NCI-H2196 (cell line): Measurements from ENCODE around the gene NOS2.
A peak's percentile ranks its signal among the peaks of the same experiment; 100 is the strongest.
"Not testable (repeated sequence)": the region's sequence is repeated elsewhere in the genome, so short reads cannot be mapped to it uniquely, and the experiment has no call there.

ENCODE experiments used
- DNase-seq: peaks from one replicate; lab custom pipeline; 2025; ENCODE audit not compliant: unreplicated experiment; lab: John Stamatoyannopoulos, UW

Gene NOS2

DNA sequence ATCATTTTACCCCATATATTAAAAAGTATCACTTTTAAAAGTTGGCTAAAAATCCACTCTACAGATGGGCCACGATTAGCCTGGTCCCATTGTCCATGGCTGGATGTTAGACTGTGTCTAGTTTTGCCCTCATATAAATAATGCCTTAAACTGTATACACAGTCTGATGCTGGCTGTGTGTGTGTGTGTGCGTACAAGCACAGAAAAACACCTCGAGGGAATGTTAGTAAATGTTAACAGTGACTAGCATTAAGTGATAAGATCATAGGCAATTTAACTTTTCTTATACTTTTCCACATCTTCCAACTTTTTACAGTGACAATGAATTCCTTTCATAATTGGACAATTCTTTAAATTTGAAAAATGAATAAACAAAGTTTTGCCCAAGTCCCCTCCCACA is 8.2 kb downstream of the NOS2 start:
- DNase-seq: no peak

DNA sequence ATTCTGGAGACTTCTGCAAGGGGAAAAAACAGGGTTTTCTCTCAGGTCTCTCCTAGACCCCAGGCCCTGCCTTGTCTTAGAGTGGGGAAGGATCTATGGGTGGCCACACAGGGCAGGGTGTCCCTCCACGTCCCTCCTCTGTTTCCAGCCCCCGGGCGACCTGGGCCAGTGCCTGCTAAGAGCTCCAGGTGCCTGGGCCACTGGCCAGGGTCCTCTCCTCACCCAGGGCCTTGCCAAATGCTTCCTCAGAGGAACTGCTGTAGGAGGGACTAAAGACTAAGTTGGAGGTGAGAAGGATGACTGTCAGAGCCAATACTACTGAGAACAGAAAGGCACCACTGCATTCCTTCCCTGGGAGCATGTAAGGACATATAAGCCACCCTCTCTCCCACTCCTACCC is 11.4 kb downstream of the NOS2 start:
- DNase-seq: no peak

DNA sequence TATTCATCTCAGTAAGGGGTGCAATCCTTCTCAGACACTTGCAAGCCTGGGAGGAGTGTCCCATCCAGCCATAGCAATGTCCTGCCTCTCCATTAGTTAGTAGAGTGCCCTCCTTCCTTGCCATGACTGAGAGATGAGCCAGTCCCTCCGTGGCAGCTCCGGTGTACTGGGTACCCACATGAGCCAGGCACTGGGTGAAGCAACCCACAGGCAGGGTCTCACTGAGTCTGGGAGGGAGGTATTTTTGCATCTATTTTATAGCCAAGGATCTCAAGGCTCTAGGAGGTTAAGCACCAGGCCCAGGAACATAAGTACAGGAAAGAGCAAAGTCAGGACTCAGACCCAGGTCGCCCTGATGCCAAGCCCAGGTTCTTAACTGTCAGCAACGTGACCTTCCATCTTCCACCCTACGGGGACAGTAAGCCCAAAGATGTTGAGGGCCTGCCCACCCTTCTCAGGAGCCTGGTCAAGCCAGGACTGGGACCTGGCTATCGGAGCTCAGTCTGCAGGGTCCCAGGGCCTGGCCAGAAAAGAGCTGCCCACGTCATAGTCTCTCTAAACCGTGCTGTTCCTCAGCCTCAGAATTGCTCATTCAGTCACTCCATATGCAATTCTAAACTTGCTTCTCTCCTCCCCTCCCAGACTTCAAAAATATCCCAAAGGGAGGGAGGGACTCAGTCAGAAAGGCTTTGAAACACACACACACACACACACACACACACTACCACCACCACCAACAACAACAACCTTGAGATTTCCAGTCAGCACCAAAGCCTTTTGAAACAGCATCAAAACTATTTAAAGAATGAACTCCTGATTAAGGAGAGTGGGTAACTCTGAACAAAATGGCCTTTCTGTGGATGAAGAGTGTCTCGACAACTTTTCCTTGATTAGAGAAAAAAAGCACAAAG is 16.6 kb downstream of the NOS2 start:
- DNase-seq: no peak

DNA sequence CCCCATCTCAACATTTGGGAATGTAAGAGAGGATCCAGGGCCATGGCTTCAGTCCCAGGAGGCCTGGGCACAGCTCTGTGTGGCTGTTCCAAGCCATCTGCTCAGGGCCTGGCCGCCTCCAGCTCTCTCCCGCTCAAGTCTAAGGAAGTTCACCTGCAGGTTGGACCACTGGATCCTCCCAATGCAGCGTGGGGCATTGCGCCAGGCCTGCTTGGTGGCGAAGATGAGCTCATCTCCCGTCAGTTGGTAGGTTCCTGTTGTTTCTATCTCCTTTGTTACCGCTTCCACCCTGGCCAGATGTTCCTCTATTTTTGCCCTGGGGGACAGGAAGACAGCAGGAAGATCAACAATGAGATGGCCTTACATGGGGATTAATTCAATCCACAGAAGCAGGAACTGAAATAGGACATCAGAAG is 17.5 kb downstream of the NOS2 start:
- no peak for DNase-seq

DNA sequence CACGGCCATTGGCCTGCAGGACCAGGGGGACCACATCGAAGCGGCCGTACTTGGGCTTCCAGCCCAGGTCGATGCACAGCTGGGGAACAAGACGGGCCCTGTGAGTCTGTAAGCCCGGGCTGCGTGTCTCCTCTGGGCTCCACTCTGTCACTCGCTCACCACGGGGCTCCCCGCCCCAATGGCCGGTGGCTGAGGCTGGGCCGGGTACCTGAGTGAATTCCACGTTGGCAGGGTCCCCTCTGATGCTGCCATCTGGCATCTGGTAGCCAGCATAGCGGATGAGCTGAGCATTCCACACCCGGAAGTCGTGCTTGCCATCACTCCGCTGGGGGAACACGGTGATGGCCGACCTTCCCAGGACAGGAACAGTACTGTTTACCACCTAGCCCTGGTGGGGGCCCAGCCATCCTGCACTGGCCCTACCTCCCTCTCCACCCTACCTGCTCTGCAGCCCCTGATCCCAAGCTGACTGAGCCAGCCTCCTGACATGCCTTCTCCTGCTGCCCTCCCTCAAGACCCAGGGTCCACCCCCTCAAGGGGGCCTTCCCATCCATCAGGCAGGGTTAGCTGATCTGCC is 19.4 kb downstream of the NOS2 start:
- no peak for DNase-seq

DNA sequence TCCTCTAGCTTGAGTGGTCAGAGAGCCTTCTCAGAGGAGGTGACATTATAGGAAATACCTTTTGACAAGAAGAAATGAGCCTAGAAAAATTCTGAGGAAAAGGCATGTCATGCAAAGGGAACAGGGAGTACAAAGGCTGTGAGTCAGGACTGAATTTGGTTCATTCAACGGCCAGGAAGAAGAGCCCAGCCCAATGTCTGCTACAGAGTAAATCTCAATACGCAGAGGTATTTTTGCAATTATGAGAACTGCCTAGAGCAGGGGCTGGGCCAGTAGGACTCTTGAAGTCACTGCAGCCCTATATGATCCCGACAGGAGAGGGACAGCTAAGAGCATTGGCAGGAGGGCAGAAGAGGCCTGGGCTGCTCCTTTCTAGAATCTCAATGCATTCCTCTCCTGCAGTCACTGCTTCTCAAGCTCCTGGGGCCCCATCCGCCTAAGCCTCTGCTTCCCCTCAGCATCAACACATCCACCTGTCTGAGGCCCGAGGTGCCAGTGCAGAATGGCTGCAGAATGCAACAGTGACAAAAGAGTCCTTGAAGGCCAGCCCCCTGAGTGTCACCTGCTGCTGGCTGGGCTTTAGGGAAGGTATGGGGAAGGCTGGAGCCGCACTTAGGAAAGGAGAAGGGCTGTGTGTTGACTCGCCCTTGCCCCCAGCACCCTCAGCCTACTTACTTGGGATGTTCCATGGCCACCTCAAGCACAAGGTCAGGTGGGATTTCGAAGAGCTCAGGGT is 20.1 kb downstream of the NOS2 start:
- DNase-seq: no peak

DNA sequence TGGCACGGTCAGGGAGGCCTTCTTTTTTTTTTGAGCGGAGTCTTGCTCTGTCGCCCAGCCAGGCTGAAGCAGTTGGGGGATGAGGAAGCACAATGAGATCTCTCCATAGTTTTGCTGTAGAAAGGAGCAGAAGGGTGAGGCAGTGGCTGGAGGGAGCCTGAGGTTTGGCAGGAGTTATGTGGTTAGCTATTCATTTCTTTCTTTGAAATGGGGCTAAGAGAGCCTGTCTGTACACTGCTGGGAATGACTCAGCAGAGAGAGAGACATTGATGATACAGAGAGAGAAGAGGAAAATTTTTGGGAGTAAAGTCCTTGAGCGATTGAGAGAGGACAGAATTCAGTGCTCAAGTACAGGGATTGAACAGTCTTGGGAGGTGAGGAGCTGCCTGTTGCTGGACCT is 22.1 kb downstream of the NOS2 start:
- no peak for DNase-seq

DNA sequence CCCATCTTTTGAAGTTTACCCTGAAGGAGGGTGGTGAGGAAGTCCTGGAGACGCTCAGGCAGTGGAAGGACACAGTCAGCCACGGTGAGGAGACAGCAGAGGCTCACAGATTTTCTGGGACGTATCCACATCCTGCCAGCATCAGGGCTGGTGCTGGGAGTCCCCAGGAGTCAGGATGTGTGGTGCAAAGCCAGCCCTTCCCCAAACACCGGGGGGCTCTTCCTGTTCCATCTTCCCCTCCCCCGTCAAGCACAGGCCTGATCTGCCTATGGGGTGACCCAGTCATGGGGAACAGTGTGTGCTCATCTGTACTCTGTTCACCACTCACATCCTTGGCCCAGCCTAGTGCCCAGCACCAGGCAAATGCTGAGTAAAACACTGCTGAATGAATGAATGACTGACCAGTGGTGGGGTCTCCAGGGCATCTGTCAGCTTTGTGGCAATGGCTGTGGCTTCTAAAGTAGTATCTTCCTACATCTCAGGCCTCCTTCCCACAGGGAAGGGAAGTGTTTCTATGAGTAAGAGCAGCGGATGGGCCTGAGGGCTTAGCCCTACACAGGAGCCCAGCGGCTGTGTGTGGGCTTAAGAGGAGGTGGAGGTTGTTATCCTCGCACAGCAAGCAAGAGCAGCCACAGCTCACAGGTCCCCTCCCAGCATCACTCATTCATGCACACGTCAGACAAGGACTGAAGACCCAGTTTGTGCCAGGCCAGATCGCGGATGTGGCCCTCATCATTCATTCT is 23.3 kb downstream of the NOS2 start:
- no peak for DNase-seq

DNA sequence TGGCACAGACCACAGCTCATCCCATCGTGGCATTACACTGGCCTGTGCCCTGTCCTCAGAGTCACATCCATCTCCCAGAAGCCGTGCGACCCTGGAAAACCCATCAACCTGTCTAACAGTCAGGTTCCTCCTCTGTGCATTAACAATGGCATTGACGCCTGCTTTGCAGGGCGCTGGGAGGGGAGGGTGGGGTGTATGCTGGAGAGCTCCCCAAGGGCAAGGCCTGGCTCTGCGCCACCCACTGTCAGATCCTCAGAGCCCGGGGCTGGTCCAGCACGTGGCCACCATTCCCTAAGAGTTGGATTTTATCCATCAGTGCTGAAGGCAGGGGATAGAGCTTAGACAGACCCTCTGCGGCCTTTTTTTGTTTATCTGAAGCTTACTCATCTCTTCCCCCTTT is 28.7 kb downstream of the NOS2 start:
- no peak for DNase-seq

DNA sequence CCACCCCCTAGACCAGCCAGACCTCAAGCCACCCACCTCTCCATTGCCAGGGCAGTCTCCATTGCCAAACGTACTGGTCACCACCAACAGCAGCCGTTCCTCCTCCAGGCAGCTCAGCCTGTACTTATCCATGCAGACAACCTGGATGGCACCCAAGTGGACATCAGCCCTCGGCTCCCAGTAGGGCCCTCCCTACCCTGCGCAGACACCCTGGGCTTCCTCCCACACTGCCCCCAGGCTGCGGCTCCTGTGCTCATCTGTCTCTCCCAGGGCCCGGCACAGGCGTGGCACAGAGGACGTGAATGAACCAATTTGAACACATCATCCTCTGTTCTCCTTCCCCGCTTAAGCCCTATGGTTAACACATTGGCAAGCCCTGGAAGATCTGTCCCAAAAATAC is 29.5 kb downstream of the NOS2 start:
- no peak for DNase-seq

DNA sequence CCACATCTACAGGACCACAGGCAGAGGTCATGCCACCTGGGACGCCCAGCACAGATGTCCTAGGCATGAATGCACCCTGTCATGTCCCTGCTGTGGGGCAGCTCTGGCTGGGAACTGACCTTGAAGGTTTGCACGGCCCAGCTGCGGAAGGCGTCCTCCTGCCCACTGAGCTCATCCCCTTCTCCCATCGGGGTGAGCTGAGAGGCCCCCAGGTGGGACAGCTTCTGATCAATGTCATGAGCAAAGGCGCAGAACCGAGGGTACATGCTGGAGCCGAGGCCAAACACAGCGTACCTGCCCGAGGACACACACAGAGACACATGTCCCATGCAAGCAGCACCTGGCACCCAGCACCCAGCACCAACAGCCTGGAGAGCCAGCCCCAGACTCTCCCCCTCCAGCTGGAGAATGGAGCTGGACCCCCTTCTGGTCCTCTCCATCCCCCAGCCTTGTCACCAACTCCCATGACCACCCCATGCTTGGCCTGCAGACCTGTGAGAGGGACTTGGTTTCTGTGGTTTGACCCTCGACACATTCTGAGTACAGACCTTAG is 31.4 kb downstream of the NOS2 start:
- no peak for DNase-seq

DNA sequence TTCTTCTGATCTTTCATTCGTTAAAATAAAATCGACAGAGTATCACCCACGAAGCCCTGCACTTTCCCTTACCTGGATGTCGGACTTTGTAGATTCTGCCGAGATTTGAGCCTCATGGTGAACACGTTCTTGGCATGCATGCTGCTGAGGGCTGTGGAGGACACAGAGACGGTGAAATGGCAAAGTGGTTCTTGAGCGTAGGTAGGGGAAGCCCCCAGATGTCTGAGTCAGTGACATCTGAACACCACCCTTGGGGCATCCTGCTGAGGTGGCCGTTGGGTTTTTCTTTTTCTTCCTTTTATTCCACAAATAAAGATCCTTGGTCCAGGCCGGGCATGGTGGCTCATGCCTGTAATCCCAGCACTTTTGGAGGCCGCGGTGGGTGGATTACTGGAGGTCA is 33.9 kb downstream of the NOS2 start:
- DNase-seq: no peak

DNA sequence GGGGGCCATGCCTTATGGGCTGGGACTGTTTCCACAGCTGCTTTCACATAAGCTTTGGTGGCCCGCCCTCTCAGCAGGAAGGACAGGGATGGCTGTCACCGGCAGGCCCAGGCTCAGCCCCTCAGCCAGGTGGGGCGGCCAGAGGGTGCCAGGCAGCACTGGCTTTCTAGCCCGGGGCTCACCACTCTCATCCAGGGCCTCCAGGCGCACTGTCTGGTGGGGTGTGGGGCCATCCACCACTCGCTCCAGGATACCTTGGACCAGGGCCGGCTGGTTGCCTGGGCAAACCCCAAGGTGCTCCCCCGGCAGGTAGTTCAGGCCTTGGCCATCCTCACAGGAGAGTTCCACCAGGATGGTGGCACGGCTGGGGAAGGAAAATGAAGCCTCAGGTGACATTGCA is 35.0 kb downstream of the NOS2 start:
- DNase-seq: no peak

DNA sequence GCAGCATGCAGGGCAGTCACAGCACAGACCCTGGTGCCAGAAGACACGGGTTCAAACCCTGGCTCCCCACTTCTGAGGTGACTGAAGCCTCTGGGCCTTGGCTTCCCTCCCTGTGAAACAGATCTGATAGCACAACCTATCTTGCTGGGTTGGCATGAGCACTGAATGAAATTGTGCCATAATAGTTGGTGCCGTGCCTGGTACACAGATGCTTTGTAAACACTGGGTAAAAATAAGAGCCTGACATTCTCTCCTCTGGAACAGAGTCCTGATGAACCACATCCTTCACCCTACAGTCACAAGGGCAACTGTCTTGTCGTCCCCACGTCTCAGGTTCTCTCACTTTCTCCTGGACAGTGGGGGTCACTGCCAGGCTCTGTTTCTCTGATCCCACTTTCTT is 35.7 kb downstream of the NOS2 start:
- DNase-seq: no peak

DNA sequence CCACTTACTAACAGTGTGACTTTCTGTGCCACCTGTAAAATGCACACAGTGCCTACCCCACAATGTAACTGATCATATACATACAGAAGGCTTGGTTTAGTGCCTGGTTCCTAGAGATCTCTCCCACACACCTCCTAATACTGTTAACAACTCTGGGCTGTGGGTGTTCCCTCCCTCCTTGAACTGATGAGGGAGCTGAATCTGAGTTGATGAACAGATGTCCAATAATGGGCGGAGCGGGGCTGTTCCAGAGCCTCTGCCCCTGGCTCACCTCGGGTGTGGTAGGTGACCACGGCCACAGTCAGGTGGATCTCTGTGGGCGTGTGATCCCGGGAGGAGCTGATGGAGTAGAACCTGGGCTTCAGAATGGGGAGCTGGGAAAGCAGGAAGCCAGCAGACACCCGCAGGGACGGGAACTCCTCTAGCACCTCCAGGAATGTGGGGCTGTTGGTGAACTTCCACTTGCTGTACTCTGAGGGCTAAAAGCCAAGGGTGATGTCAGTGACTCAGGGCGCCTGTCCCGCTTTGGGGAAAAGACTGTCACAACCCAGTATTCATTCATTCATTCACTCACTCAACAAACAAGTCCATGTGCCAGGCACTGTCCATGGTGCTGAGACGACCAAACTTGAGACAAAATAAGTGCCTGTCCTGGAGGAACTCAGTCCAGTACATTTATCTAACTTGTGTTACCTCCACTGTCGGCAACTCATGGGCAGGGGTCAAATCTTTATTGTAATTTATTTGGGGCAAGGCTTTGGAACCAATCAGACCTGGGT is 37.6 kb downstream of the NOS2 start:
- DNase-seq: no peak

DNA sequence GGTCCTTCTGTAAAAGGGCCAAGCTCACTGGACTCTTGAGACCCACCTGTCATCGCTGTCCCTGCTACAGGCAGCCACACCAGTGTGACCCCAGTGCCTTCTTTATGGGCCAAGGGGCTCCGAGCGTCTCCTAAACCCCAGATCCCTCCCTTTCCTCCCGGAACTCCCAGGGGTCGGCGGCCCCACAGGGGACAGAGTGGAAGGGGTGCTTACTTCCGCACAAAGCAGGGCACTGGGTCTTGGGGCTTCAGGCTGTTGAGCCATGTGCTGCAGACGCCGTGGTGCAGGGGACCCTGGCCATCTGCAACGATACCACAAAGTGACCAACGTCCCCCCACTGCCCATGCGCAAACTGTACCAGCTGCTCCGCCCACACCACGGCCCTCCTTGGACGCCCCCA is 39.4 kb downstream of the NOS2 start:
- not testable (repeated sequence) for DNase-seq

DNA sequence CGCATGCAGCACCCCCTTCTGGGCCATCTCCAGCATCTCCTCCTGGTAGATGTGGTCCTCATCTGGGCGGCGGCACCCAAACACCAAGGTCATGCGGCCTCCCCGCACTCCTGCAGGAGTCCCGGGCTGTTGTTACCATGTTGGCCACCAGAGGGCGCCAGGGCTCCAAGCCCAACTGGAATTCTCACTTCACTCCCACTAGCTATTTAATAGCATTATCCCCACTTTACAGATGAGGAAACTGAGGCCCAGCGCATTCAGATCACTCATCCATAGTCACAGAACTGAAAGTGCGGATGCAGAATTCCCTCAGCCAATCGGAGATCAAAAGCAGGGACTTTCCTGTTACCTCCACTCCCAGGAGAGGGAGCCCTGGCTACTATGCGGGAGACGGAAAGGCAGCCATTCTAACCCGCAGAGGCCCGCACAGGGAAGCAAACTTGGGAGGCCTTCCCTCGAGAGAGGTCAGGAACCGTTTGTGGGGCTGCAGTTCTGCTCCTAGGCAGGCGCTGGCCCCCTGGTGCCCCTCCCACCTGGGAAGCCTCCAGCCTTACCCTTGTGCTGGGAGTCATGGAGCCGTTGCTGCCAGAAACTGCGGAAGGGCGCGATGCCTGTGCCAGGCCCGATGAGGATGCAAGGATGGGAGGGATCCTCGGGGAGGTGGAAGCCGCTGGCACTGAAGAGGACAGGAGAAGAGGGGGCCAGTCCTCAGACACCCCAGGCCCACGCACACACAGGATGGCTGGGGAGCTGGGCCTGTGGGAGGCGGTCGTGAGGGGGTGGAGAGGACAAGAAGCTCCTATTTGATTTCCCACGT is 40.1 kb downstream of the NOS2 start:
- DNase-seq: peak; percentile 21

DNA sequence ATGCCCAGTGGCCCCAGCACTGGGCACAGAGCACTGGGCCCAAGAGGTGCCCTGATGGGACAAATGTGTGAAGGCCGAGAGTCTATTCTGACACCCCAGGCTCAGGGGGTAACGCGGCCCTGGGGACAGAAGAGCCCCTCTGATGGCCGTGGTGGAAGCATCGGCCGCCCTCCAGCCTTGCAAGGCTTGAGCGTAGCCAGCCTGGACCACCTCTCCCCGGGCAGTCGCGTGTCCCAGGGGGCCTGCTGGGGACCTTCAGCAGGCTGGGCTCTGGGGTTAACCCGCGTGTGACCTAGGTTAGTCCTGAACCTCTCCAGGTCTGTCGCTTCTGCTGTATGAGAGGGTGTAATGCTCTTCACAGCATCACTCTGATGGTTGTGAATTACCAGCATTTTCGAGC is 40.8 kb downstream of the NOS2 start:
- no peak for DNase-seq
